ENCODE data around the gene PLEKHG2.

GRCh38 chr19:39409208-39410016, 3.1 kb upstream of the PLEKHG2 start:
- TF ChIP-seq CTCF (IDR thresholded peaks at IDR 0.05; ENCODE audit: poor library complexity, severe bottlenecking) = no peak
- TF ChIP-seq EP300 (conservative IDR thresholded peaks at IDR 0.05; ENCODE audit: poor library complexity, severe bottlenecking) = no peak
- no peak for TF ChIP-seq RAD21 (conservative IDR thresholded peaks at IDR 0.05)
- TF ChIP-seq EZH2 (IDR thresholded peaks at IDR 0.05; ENCODE audit: borderline replicate concordance, insufficient read depth, low read length, poor library complexity, severe bottlenecking) = no peak
- no peak for TF ChIP-seq REST (IDR thresholded peaks at IDR 0.05; ENCODE audit: borderline replicate concordance)
- TF ChIP-seq MXI1 (conservative IDR thresholded peaks at IDR 0.05; ENCODE audit: poor library complexity, severe bottlenecking) = no peak
- TF ChIP-seq POLR2AphosphoS5 (IDR thresholded peaks at IDR 0.05) = no peak
- TF ChIP-seq TAF1 (IDR thresholded peaks at IDR 0.05; ENCODE audit: low read depth) = no peak

Data from neural cell (in vitro differentiated cells).